ENCODE measurements around the gene MVD.

MVD gene

GRCh38 chr16:88655733-88656281 is 7.1 kb downstream of the MVD start:
- no peak for DNase-seq (ENCODE audit: low read depth, low spot score)

- no peak for DNase-seq (ENCODE audit: low read depth, low spot score)
These were observed 7.7 kb downstream of the MVD start for GRCh38 chr16:88655053-88655732.

GRCh38 chr16:88654363-88655052 is 8.4 kb downstream of the MVD start:
- no peak for DNase-seq (ENCODE audit: low read depth, low spot score)

GRCh38 chr16:88653596-88654362 is 9.1 kb downstream of the MVD start:
- no peak for DNase-seq (ENCODE audit: low read depth, low spot score)

GRCh38 chr16:88653101-88653500 is 9.8 kb downstream of the MVD start:
- no peak for DNase-seq (ENCODE audit: low read depth, low spot score)

GRCh38 chr16:88652762-88653063 is 10.2 kb downstream of the MVD start:
- no peak for DNase-seq (ENCODE audit: low read depth, low spot score)

- DNase-seq (ENCODE audit: low read depth, low spot score): no peak
These were observed 10.7 kb downstream of the MVD start for GRCh38 chr16:88651989-88652761.

GRCh38 chr16:88651276-88651988 is 11.5 kb downstream of the MVD start:
- no peak for DNase-seq (ENCODE audit: low read depth, low spot score)

- DNase-seq (ENCODE audit: low read depth, low spot score): peak; percentile 49
These were observed 12.1 kb downstream of the MVD start, which contains the start of gene CYBA for GRCh38 chr16:88650749-88651275. CYBA (minus strand) TSS chr16:88651053; CDS start chr16:88651013, 40 bp downstream.

- no peak for DNase-seq (ENCODE audit: low read depth, low spot score)
These were observed 12.8 kb downstream of the MVD start for GRCh38 chr16:88649924-88650748.

GRCh38 chr16:88649195-88649923 is 13.5 kb downstream of the MVD start:
- DNase-seq (ENCODE audit: low read depth, low spot score): no peak

GRCh38 chr16:88647178-88648070 is 15.5 kb downstream of the MVD start:
- no peak for DNase-seq (ENCODE audit: low read depth, low spot score)

GRCh38 chr16:88646345-88647034 is 16.4 kb downstream of the MVD start:
- no peak for DNase-seq (ENCODE audit: low read depth, low spot score)

GRCh38 chr16:88645941-88646340 is 16.9 kb downstream of the MVD start:
- DNase-seq (ENCODE audit: low read depth, low spot score): no peak

- no peak for DNase-seq (ENCODE audit: low read depth, low spot score)
These were observed 17.4 kb downstream of the MVD start for GRCh38 chr16:88645455-88645854.

GRCh38 chr16:88643644-88643932 is 19.3 kb downstream of the MVD start:
- DNase-seq (ENCODE audit: low read depth, low spot score): no peak

GRCh38 chr16:88642881-88643643 is 19.8 kb downstream of the MVD start:
- DNase-seq (ENCODE audit: low read depth, low spot score): no peak

All from activated naive CD8-positive, alpha-beta T cell treated with anti-CD3 and anti-CD28 coated beads, Interleukin-2, amount 50 U/mL, for 16 hours (primary cell).